H7 (cell line): ENCODE data around the gene ACAP3. TPM values are rescaled to one million over a fixed set of nuclear protein-coding genes. Genes with fewer than 3 reads are reported as not detected.

Experiments
- DNase-seq: peaks from one replicate; pipeline ENCODE4 v3.0.0; 2012
- H3K27me3 ChIP-seq: 2 replicates; pipeline ENCODE4 v1.6.0; 2011; ENCODE audit warnings: mild to moderate bottlenecking, low read length; ENCODE audit not compliant: control insufficient read depth, insufficient read depth
- H3K36me3 ChIP-seq: replicated peaks from 2 replicates; pipeline ENCODE4 v1.5.1; 2011; ENCODE audit warnings: low read length; ENCODE audit not compliant: control insufficient read depth, insufficient read depth
- H3K4me3 ChIP-seq: 2 replicates; pipeline ENCODE4 v1.5.1; 2011; ENCODE audit warnings: low read depth, mild to moderate bottlenecking, control low read depth, low read length, moderate library complexity; ENCODE audit not compliant: insufficient read depth
- total RNA-seq: library from RNA; depleted of rRNA; stranded (reverse); fragments of >200 nt; shearing (Covaris generic); gene quantifications from 2 replicates; pipeline ENCODE4 v1.2.3, GENCODE V29; 2014

Gene ACAP3
- total RNA-seq, 1 experiment from 2014 or later: 55.9 TPM

GRCh38 chr1:1273209-1273511 lies 34.6 kb downstream of the ACAP3 start:
- Histone ChIP-seq H3K36me3 (peaks cover 3% of the 10 kb centered on the region; the same call in 1 of the 2 replicates), H3K27me3 (no peaks in the 10 kb centered on the region), H3K4me3 (peak overlapping the region; percentile 94)
- no peak for DNase-seq

GRCh38 chr1:1272341-1273208 lies 35.2 kb downstream of the ACAP3 start:
- Histone ChIP-seq H3K36me3 (peaks cover 5% of the 10 kb centered on the region), H3K4me3 (peak overlapping the region; percentile 94), H3K27me3 (no peaks in the 10 kb centered on the region)
- DNase-seq: peak; percentile 70

- Histone ChIP-seq H3K27me3 (no peaks in the 10 kb centered on the region), H3K36me3 (peaks cover 9% of the 10 kb centered on the region), H3K4me3 (no peak overlapping the region)
- peak; percentile 37 for DNase-seq
Measured at GRCh38 chr1:1270813-1271212, 36.9 kb downstream of the ACAP3 start.

GRCh38 chr1:1268284-1268682 lies 39.4 kb downstream of the ACAP3 start:
- peak; percentile 51 for DNase-seq
- no peak overlapping the region for H3K4me3 ChIP-seq
- H3K27me3 ChIP-seq: no peaks in the 10 kb centered on the region
- peaks cover 13% of the 10 kb centered on the region for H3K36me3 ChIP-seq

- peak; percentile 60 for DNase-seq
- peaks cover 19% of the 10 kb centered on the region for H3K36me3 ChIP-seq
- no peaks in the 10 kb centered on the region for H3K27me3 ChIP-seq
- no peak overlapping the region for H3K4me3 ChIP-seq
Measured at GRCh38 chr1:1267488-1268283, 40.0 kb downstream of the ACAP3 start.

- H3K27me3 ChIP-seq: no peaks in the 10 kb centered on the region
- DNase-seq: peak; percentile 90
- H3K36me3 ChIP-seq: peaks cover 28% of the 10 kb centered on the region
- H3K4me3 ChIP-seq: no peak overlapping the region
Measured at GRCh38 chr1:1264868-1265272, 42.9 kb downstream of the ACAP3 start.

GRCh38 chr1:1264026-1264425 lies 43.7 kb downstream of the ACAP3 start:
- Histone ChIP-seq H3K4me3 (no peak overlapping the region), H3K27me3 (no peaks in the 10 kb centered on the region), H3K36me3 (peaks cover 32% of the 10 kb centered on the region)
- DNase-seq: no peak

- Histone ChIP-seq H3K4me3 (no peak overlapping the region), H3K27me3 (no peaks in the 10 kb centered on the region), H3K36me3 (peaks cover 31% of the 10 kb centered on the region)
- DNase-seq: no peak
Measured at GRCh38 chr1:1262758-1263157, 45.0 kb downstream of the ACAP3 start.

GRCh38 chr1:1262071-1262470 lies 45.7 kb downstream of the ACAP3 start:
- no peak overlapping the region for H3K4me3 ChIP-seq
- DNase-seq: no peak
- peaks cover 28% of the 10 kb centered on the region for H3K36me3 ChIP-seq
- no peaks in the 10 kb centered on the region for H3K27me3 ChIP-seq

- peak; percentile 44 for DNase-seq
- Histone ChIP-seq H3K27me3 (no peaks in the 10 kb centered on the region), H3K36me3 (peaks cover 26% of the 10 kb centered on the region), H3K4me3 (no peak overlapping the region)
Measured at GRCh38 chr1:1260843-1261560, 46.7 kb downstream of the ACAP3 start.

GRCh38 chr1:1259951-1260600 lies 47.7 kb downstream of the ACAP3 start:
- Histone ChIP-seq H3K27me3 (no peaks in the 10 kb centered on the region), H3K36me3 (peaks cover 24% of the 10 kb centered on the region), H3K4me3 (no peak overlapping the region)
- DNase-seq: peak; percentile 50

- Histone ChIP-seq H3K36me3 (peaks cover 27% of the 10 kb centered on the region), H3K27me3 (no peaks in the 10 kb centered on the region), H3K4me3 (no peak overlapping the region)
- no peak for DNase-seq
Measured at GRCh38 chr1:1259540-1259939, 48.2 kb downstream of the ACAP3 start.

- H3K36me3 ChIP-seq: peaks cover 27% of the 10 kb centered on the region
- peak; percentile 54 for DNase-seq
- H3K27me3 ChIP-seq: no peaks in the 10 kb centered on the region
- no peak overlapping the region for H3K4me3 ChIP-seq
Measured at GRCh38 chr1:1259119-1259488, 48.6 kb downstream of the ACAP3 start.
